GM03348 (cell line): Measurements from ENCODE around the gene FBN2.
"Not testable (repeated sequence)": the region's sequence is repeated elsewhere in the genome, so short reads cannot be mapped to it uniquely, and the experiment has no call there.

Source experiments
- DNase-seq: peaks from one replicate; pipeline ENCODE4 v3.0.0; 2012; ENCODE audit warnings: low spot score

Gene FBN2

DNA sequence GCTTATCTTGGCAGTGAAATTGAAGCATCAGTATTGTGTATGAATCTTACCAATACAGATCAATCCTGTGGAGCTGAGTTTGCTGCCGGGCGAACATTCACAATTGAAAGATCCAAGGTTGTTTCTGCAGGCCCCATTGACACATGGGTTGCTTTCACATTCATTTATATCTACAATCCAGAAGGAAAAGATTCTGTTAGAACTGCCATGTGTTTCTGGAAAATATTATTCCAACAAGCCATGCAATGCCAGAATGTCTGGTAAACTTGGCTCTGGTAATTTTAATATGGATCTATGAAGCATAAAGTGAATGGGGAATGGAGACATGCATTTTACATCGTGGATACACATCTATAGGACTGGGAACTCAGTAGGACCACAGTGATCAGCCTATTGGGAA is 180.8 kb downstream of the FBN2 start:
- DNase-seq, result no peak

DNA sequence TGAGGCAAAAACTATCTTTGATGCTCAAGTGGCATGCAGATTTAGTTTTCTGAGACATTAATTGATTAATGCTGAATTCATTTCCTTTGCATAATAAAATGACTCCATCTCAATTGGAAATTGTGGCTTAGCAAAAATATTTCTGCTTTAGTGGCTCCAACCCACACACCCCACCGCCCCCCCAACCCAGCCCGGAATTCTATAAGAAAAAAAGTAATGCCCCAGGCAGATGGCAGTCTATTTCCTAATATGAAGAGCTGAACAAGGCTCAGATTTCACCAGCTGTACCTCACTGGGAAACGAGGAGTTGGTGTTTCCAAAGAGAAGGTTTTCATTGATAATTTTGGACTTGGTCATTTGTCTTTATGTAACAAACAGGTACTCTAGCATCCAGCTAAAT is 182.1 kb downstream of the FBN2 start:
- no peak for DNase-seq

DNA sequence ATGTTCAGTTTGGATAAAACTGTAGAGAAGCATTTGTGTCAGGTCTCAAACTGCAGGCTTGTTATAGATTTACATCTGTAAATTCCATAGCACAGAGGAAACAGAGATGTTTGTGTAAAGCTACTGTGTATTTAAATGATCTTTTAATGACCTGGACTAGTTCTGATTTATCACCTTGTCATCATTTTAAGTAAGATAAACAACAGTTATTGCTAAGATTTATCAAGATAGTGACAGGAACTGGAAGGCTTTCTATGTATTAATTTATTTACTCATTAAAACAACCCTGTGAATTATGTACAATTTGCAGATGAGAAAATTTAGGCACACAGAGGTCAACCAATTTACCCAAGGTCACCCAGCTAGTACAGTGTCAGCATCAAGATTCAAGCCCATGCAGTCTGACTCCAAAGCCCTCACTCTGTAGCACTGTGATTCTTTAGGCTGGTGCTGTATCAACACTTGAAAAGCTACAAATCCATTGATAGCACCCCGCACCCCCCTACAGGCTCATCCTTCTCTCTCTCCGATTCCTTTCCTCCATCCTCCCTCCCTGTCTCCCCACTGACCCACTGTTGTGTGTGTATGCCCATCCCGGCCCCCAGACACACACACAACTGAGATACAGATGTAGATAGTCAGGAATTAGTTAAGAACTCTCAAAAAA is 184.5 kb downstream of the FBN2 start:
- no peak for DNase-seq

DNA sequence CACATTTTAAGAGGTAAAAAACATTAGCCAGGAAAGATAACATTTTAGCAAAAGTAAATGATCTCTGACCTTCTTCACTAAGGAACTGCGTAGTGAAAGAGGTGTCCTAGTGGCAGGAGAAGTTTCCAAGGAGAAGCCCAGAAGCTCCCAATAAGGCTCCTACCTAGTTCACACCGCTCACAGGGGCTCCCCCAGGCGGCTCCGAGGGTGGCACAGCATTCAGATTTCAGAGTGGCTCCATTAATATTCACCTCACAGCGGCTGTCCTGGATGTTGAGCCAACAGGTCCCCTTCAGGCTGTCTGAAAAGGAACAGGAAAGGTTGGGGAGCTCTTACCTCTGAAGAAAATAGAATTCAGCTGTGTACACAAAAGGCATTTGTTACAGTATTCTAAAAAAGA is 187.3 kb downstream of the FBN2 start:
- no peak for DNase-seq

DNA sequence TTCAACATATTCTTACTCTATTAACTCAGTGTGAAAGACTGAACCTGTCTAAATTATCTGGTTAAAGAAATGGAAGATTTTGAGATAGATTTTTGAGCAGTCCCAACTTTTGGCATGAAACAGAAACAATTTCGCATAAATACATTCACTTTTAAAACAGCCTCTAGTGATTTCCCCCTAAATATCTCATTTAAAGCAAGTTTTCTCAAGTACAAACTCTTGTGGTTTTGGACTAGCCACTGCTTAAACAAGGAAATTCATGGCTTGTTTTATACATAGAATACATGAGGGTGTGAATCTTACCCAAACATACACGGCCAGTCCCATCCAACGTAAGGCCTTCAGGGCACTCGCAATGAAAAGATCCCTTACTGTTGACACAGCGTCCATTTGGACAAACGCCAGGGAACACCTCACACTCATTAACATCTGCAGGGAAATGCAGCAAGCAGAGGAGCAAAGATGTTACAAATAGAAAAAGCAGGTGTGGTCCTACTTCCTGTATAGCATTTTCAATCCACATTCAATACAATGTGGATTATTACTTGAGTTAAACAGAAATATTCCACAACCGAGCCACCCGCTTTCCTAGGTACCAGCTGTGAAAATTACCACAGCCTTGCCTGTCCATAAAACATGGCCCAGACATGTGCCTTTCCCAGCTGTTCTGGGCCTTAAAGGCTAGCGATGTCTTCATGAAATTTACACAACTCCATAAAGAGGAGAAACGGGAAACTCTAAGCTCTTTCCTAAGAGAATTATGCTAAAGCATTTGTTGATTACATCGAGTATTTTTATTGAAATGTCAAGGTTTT is 188.8 kb downstream of the FBN2 start:
- no peak for DNase-seq

DNA sequence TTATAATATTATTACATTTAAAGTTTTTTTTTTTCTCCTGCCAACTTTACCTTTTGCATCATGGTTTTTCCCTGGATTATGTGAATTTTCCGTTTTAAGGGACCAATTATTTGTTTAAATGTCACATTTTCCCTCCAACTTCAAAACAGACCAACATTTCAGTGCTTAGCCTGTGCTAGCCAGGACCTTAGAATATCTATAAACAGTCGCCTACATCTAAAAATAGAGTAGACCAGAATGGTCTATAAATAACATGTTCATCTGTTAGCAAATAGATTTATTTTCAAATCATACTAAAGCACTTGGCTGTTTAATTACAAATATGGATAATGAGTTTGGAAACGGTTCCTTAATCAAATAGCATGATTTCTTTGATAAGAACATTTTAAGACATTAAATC is 192.0 kb downstream of the FBN2 start:
- DNase-seq, result no peak

DNA sequence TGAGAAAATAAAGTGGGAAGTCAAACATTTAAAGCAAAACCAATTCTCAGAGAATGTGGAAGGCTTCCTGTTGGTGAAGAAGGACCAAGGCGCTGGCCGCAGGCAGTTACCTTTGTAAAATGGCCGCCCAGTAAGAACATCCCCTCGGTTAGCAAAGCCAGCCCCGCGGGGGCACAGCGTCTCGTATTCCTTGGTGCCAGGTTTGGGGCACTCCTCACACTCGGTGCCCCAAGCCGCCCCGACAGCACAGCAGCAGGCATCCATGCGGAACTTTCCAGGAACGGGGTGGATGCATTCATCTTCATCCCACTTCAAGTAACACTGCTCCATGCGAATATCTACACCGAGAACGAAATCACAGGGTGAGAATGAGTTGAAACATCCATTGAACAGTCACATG is 192.8 kb downstream of the FBN2 start:
- DNase-seq, result no peak

DNA sequence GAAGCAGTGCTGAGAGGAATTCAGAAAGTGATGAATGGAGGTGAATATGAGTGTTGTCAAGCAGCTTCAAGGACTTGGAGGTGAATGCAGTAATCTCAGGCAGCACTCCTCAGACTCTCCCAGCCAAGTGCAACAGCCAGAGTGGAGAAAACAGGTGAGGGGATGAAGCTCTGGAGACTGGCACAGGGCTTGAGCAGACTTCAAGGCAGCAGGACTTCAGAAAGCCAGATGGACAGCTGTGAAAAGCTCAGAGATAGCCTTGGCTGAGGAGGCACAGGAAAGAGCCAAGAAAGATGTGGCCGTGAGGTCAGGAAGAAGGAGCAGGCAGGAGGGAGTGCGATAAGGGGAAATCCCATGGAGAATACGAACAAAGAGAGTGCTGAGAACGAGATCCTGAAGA is 194.9 kb downstream of the FBN2 start:
- DNase-seq, result no peak

DNA sequence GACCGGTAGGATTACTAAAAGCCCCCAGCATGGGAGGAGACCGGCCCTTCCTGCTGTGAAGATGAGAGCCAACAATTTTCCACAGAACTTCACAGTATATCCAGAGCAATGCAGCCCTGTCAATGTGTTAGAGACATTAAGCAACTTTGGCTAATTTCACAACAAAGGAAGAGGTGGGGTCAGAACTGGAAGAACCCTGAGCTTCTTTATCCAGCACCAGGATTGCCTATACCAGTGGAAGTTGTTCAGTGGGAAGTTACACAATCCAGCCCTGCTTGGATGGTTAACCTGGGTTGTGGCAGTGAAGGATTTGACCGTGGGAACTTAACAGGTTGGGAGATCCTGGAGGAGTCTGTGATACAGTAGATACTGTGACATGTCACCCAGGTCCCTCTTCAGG is 197.0 kb downstream of the FBN2 start:
- peak; percentile 11 for DNase-seq

DNA sequence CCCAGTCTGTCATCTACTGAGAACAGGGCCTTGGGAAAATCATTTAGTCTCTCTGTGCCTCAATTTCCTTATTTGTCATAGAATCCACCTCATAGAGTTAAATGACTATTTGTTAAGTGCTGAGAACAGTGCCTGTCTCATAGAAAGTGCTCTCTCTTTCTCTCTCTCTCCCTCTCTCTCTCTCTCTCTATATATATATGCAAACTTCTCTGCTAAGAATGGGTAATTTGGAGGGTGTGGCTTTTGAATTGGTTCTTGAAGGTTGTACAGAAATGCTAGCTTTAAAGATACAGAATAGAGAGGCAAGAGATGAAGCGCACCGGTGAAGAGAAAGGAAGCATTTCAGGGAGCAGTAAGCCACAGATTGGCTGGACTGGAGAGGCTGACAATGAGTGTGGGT is 197.4 kb downstream of the FBN2 start:
- no peak for DNase-seq

DNA sequence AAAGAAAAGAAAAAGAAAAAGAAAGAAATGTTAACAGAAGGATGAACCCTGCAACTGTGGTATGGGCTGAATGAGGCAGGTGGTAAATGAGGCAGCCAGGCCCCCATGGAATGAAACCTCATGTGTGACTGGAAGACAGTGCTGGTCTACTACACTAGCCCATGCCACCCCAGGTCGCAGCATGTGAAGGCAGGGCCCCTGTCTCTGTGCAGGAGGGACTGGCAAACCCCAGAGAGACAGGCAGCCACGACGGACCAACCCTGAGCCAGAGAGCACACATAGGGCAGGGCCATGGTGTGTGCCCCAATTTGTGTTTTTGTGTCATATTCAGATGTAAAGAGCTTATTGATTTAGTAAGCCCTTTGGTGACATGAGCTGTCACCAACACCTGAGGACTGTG is 198.5 kb downstream of the FBN2 start:
- DNase-seq, result no peak

DNA sequence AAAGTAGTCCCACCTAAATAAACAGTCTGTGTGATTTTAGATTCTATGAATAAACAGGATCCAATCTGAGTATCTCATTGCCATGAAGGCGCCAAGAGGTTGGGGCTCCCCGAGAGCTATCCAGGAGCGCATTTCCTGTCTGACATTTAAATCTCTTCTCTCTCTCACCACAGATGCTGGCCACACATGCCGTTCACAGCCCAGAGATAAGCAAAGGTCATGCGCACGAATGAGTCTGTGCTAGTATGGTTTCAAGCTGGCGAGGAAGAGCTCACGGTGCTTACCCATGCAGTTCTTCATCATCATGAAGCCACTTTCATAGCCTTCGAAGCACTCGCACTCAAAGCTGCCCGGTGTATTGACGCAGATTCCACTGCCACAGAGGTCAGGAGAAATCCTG is 199.4 kb downstream of the FBN2 start:
- no peak for DNase-seq

DNA sequence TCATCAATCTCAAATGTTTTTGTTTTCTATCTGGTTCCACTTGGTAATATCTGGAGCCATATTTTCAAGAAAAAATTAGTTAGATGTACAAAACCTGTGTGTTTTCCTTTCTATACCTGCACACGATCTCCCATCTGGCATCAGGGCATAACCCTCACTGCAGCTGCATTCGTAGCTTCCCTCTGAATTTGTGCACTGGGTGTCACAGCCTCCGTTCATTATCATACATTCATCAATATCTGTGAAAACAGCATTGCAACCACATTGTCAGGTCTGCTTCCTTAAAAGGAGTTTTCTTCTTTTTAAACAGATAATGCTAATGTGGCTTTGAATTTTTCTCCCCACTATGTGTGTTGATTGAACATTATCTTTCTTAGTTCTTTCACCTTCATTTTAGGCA is 202.7 kb downstream of the FBN2 start:
- DNase-seq, result no peak

DNA sequence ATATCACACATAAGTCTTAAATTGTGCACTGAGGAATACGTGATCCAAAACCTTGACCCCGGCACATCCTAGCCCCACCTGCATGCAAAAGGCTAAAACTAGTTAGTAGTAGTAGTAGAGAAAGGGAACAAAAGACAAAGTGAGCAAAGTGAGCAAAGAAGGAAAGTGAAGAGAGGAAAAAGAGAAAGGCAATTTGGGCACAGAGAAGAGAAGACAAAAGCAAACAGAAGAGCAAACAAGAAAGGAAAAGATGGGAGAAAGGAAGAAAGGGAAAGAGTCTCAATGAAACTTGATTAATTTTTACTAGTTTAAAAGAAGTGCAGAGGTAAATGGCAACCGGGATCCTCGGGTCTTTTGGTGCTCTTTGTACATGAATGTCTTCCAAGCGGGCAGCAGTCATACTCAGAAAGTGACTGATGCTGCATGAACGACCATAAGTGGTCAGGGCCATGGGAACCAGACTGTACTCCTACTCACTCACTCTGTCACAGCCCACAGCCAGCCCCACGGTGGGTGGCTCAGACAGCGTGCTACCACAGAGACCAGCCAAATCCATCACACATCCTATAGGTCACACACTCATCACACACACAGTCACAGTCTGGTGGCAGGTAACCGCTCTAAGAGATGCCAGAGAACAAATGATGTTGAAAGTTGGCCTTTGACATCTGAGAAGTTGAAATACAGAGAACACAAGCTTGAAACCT is 203.9 kb downstream of the FBN2 start:
- DNase-seq, result no peak

DNA sequence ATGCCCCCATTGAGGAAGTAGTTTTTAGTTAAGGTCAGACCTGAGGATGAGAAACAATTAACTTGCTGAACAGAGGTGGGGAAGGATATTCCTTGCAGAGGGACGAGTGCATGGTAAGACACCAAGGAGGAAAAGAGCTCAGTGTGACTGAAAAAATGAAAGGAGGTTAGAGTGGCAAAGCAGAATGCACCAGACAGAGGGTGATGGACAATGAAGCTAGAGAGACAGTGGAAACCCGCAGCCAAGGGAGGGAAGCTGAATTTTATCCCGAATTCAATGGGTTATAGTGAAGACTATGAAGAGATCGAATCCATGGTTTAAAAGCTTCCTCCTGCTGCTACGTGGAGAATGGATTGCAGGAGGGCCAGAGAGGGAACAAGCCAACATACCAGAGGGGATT is 206.8 kb downstream of the FBN2 start:
- DNase-seq, result no peak

DNA sequence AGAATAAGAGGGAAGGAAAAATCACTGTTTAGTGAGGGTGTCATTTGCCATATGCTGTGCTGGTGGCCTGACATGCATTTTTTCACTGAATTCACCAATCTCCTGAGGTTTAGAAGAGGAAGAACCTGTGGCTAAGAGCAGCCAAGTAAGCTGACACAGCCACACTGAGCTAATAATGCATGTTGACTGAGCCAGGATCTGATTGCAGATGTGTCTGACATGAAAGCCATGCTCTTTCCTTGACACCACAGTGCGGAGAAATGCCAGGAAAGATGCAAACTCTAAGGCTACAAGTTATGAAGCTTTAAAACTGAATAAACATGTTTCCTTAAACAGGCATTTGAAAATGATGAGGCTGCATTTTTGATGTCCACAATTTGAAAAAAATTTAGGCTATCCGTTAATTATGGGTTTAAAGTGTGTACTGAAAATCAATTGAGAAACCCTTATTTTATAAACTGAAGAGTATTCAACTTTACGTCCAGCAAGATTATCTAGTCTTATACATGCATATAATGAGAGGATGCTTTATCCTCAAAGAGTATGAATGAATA is 208.6 kb downstream of the FBN2 start:
- no peak for DNase-seq

DNA sequence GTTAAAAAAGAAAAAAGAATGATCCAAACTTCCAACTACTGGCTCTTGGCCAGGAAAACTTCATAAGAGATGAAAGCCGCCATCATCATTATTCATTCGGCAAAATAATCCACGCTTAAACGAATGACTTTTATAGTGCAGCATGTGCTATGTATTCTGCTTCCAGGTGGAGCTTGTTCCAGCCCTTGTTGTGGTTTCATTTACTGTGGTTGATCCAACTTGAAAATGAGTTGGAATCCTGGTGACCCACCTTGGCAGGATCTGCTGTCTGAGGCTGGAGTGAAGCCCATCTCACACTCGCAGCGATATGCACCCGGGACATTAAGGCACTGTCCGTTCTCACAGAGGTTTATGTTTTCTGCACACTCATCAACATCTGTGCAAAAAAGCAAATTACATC is 209.6 kb downstream of the FBN2 start:
- no peak for DNase-seq

DNA sequence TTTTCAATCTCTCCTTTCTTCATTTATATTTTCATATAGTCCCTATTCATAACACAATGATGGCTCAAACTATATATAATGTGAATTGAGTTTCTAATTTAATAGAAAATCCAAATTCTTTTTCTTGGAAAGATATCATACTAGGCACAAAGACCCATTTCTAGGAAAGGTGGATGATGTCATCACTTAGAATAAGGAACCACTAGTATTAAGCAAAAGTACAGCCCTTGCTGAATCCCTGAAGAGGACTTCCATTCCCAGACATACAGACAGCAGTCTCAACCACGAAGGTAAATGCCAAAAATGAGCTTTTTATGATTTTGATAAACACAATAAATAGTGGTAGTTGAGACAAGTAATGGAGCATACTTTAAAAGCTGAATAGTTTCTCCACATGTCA is 210.0 kb downstream of the FBN2 start:
- no peak for DNase-seq

DNA sequence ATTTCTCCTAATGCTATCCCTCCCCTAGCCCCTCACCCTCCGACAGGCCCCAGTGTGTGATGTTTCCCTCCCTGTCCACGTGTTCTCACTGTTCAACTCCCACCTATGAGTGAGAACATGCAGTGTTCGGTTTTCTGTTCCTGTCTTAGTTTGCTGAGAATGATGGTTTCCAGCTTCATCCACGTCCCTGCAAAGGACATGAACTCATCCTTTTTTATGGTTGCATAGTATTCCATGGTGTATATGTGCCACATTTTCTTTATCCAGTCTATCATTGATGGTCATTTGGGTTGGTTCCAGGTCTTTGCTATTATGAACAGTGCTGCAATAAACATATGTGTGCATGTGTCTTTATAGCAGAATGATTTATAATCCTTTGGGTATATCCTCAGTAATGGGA is 216.6 kb downstream of the FBN2 start:
- not testable (repeated sequence) for DNase-seq

DNA sequence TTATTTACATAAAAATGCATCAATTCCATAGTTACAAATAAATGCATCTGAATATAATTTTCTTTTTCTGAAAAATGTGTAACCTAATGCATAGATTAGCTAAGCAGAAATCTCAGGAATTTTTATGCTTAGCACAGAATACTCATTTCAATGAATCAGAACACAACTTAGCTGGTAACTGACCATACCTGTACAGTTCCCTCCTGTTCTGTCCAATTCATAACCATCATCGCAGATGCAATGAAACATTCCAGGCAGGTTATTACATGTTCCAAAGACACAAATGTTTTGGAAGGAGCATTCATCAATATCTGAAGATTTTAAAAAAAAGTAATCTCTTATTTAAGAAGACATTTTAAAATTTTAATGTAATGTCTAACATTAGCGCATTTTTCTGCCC is 219.4 kb downstream of the FBN2 start:
- DNase-seq, result no peak

DNA sequence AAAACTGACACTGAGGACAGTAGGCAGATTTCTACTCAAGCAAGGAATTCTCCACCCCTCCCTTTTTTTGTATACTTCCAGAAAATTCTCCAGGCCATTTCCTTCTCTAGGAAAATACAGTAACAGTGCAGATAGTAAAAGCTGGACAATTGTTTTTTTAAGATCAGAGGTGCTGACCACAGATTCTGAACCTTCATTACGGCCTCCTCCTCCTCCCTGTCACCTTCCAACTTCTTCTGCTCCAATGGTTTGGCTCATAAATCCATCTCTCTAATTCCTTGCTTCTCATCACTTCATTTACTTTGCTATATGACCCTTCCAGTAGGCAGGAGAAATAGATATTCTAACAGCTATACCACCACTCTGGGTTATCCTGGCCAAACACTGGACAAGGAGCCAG is 220.6 kb downstream of the FBN2 start:
- no peak for DNase-seq

DNA sequence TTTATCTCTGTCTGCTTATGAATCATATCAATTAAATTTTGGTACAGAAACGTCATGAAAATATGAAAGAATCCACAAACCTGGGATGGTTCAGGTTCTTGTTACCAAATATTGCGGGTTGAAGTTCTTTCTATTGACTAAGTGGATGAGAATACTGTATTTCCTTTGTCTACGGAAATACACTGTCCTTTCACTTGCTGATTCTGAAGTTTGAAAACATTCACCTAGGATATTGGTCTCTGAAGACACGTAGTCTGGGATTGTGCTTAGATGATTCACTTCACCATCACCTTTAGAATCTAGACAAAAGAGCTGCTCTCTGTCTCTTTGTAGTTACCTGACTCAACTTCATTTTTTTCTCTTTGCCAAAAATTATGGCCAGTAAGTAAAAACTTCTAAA is 222.4 kb downstream of the FBN2 start:
- no peak for DNase-seq

DNA sequence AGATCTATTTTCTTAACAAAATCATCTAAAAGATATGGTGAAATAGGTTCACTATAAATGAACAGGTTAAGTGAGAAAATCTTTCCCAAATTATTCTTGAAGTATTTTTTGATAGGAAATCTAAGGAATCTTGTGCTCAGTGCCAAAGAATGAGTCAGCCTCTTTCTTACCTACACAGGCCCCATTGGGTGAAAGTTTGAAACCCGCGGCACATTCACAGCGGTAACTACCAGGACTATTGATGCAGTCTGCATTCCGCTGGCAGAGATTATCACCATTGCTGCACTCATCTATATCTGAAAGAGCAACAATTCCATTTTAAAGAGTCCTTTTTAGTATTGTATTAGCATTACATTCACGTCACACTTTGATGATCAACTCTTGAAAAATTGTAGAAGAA is 232.7 kb downstream of the FBN2 start:
- DNase-seq, result no peak
